Activated CD8-positive, alpha-beta T cell treated with anti-CD3 and anti-CD28 coated beads, Interleukin-2, amount 10 ng/mL, durations not matched to agents 7 days and 5 days (primary cell): ENCODE measurements around the gene RNU7-1. TPM values are rescaled to one million over a fixed set of nuclear protein-coding genes. Genes with fewer than 3 reads are reported as not detected.

ENCODE experiments used
- ATAC-seq: fragments of 150-1000 bp; cut with Tn5 transposase; one replicate; pipeline ENCODE4 v1.10.0; 2021; ENCODE audit warnings: moderate library complexity
- CTCF ChIA-PET: fragments of 350-600 bp; sonication (Branson Sonifier 250); formaldehyde crosslinking; loops from one replicate; lab custom pipeline; 2021; ENCODE audit warnings: antibody characterized with exemption; lab: Charles Lee
- POLR2A ChIA-PET: fragments of 350-600 bp; sonication (Branson Sonifier 250); formaldehyde crosslinking; loops from one replicate; lab custom pipeline; 2021; ENCODE audit warnings: antibody characterized with exemption; lab: Charles Lee
- DNase-seq: peaks from one replicate; pipeline ENCODE4 v3.0.0-alpha.2; 2020
- H3K27ac Mint-ChIP-seq: one replicate; pipeline ENCODE4 v1.8.0; 2021; ENCODE audit warnings: mild to moderate bottlenecking, mixed read lengths
- H3K27me3 Mint-ChIP-seq: one replicate; pipeline ENCODE4 v1.8.0; 2021; ENCODE audit warnings: low read depth, mixed read lengths
- H3K36me3 Mint-ChIP-seq: one replicate; pipeline ENCODE4 v1.8.0; 2021; ENCODE audit warnings: low read depth, mixed read lengths
- H3K4me1 Mint-ChIP-seq: one replicate; pipeline ENCODE4 v1.8.0; 2021; ENCODE audit warnings: low read depth, mixed read lengths
- H3K4me3 Mint-ChIP-seq: one replicate; pipeline ENCODE4 v1.8.0; 2021; ENCODE audit warnings: mild to moderate bottlenecking, mixed read lengths
- H3K9me3 Mint-ChIP-seq: one replicate; pipeline ENCODE4 v1.8.0; 2022; ENCODE audit warnings: mixed read lengths; ENCODE audit not compliant: insufficient read depth
- total RNA-seq, 2 experiments: library from RNA; stranded (reverse); gene quantifications; one replicate each; pipeline ENCODE4 v1.2.3, GENCODE V29; 2021

RNU7-1 gene
- total RNA-seq, 2 experiments from 2014 or later: not detected

GRCh38 chr12:6960593-6961277, 17.1 kb downstream of the RNU7-1 start:
- DNase-seq (peak; percentile 67), ATAC-seq (peak; percentile 10)
- Mint-ChIP-seq H3K9me3 (no peaks in the 10 kb centered on the region), H3K27ac (peak overlapping the region; percentile 98), H3K27me3 (no peaks in the 10 kb centered on the region), H3K36me3 (peaks cover 73% of the 10 kb centered on the region), H3K4me1 (peaks cover 89% of the 10 kb centered on the region), H3K4me3 (peak overlapping the region; percentile 99)
- CTCF ChIA-PET: interaction anchor here (0.8 to 13.3 kb wide), 11 partner anchors 8 to 147 kb away, joined by 3 to 742 read pairs (median 4); partner anchors contain the start of genes C12orf57, C1R, LPCAT3 and PTPN6
- POLR2A ChIA-PET: interaction anchor here (0.9 to 18.7 kb wide), 8 partner anchors 8 to 148 kb away, joined by 3 to 1099 read pairs (median 7); partner anchors contain the start of genes C12orf57, C1RL, CDCA3 and ENO2

- no peaks in the 10 kb centered on the region for H3K9me3 Mint-ChIP-seq
- peak; percentile 55 for ATAC-seq
- peaks cover 87% of the 10 kb centered on the region for H3K4me1 Mint-ChIP-seq
- DNase-seq: peak; percentile 79
- peaks cover 72% of the 10 kb centered on the region for H3K36me3 Mint-ChIP-seq
- no peaks in the 10 kb centered on the region for H3K27me3 Mint-ChIP-seq
- ChIA-PET CTCF (interaction anchor here (0.7 to 13.3 kb wide), 10 partner anchors 8 to 147 kb away, joined by 3 to 742 read pairs (median 4); partner anchors contain the start of genes C12orf57, LPCAT3, PTPN6 and RNU7-1), POLR2A (interaction anchor here (1.0 to 18.7 kb wide), 6 partner anchors 16 to 148 kb away, joined by 3 to 1099 read pairs (median 7); partner anchors contain the start of genes C12orf57, C1RL, ENO2 and PTPN6)
- H3K4me3 Mint-ChIP-seq: peak overlapping the region; percentile 99
- peak overlapping the region; percentile 98 for H3K27ac Mint-ChIP-seq
Observed at GRCh38 chr12:6961278-6961694, 17.7 kb downstream of the RNU7-1 start.

GRCh38 chr12:6961695-6962284, 18.2 kb downstream of the RNU7-1 start:
- DNase-seq (peak; percentile 58), ATAC-seq (peak; percentile 17)
- ChIA-PET POLR2A (interaction anchor here (1.3 to 18.7 kb wide), 4 partner anchors 16 to 147 kb away, joined by 3 to 1099 read pairs (median 8); partner anchors contain the start of genes C12orf57, C1RL, ENO2 and PTPN6), CTCF (interaction anchor here (0.7 to 13.3 kb wide), 9 partner anchors 17 to 146 kb away, joined by 3 to 742 read pairs (median 4); partner anchors contain the start of genes C12orf57, LPCAT3, PTPN6 and RNU7-1)
- Mint-ChIP-seq H3K9me3 (no peaks in the 10 kb centered on the region), H3K27me3 (no peaks in the 10 kb centered on the region), H3K36me3 (peaks cover 72% of the 10 kb centered on the region), H3K4me3 (peak overlapping the region; percentile 99), H3K27ac (peak overlapping the region; percentile 98), H3K4me1 (peaks cover 84% of the 10 kb centered on the region)

GRCh38 chr12:6962285-6963015, 18.8 kb downstream of the RNU7-1 start:
- ATAC-seq (no peak), DNase-seq (no peak)
- Mint-ChIP-seq H3K36me3 (peaks cover 71% of the 10 kb centered on the region), H3K4me1 (peaks cover 82% of the 10 kb centered on the region), H3K9me3 (no peaks in the 10 kb centered on the region), H3K27me3 (no peaks in the 10 kb centered on the region), H3K4me3 (peak overlapping the region; percentile 99), H3K27ac (peak overlapping the region; percentile 98)
- CTCF ChIA-PET: interaction anchor here (0.8 to 13.3 kb wide), 3 partner anchors 18 to 90 kb away, joined by 4 to 742 read pairs (median 11); partner anchors contain the start of genes C12orf57, PTPN6, RNU7-1 and SPSB2
- POLR2A ChIA-PET: interaction anchor here (1.3 to 18.7 kb wide), 3 partner anchors 17 to 146 kb away, joined by 3 to 1099 read pairs (median 9); partner anchors contain the start of genes C12orf57, C1RL, PTPN6 and RNU7-1

DNA sequence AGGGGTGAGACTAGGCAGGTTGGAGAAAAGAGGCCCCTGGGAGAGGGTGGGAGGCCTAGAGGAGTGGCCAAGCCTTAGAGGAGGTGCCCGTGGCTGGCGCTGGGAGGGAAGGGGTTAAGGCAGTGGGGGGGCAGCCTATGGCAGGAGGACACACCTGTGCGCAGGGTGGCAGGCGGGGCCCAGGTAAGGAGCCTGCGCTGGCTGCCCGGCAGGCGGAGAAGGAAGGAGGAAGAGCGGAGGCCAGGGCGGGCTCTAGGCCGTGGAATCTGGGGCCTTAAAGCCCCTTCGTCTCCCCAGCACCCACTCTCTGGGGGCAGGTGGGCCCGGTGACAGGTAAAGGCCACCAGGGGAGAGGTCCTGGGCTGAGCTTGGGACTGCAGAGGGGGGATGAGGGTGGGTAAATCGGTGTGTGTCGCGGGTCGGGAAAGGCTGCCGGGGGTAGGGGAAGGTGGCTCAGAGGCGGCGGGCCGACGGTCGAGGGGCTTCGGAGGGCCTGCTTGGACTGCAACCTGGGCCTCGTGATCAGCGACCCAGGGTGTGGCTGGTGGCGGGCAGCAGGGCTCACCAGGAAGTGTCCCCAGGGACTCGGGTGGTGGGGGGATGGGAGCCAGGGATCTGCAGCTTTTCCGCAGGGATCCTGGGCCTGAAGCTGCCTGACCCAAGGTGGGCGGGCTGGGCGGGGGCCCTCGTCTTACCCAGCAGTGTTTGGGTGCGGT, 19.6 kb downstream of the RNU7-1 start:
- Mint-ChIP-seq H3K9me3 (no peaks in the 10 kb centered on the region), H3K4me3 (no peak overlapping the region), H3K4me1 (peaks cover 82% of the 10 kb centered on the region), H3K27me3 (no peaks in the 10 kb centered on the region), H3K27ac (peak overlapping the region; percentile 25), H3K36me3 (peaks cover 67% of the 10 kb centered on the region)
- CTCF ChIA-PET: interaction anchor here (1.0 to 13.3 kb wide), 7 partner anchors 9 to 149 kb away, joined by 3 to 742 read pairs (median 18); partner anchors contain the start of genes C12orf57, C1RL, PTPN6 and RNU7-1
- POLR2A ChIA-PET: interaction anchor here (1.0 to 18.7 kb wide), 3 partner anchors 18 to 94 kb away, joined by 4 to 1099 read pairs (median 5); partner anchors contain the start of genes C12orf57, PTPN6, RNU7-1 and SPSB2
- ATAC-seq (no peak), DNase-seq (no peak)

- peaks cover 82% of the 10 kb centered on the region for H3K4me1 Mint-ChIP-seq
- no peaks in the 10 kb centered on the region for H3K27me3 Mint-ChIP-seq
- H3K27ac Mint-ChIP-seq: peak overlapping the region; percentile 77
- CTCF ChIA-PET: interaction anchor here (0.8 to 13.3 kb wide), 18 partner anchors 10 to 329 kb away, joined by 3 to 742 read pairs (median 6); partner anchors contain the start of genes C12orf57, C1RL, LPAR5 and PTPN6
- no peak overlapping the region for H3K4me3 Mint-ChIP-seq
- POLR2A ChIA-PET: interaction anchor here (0.8 to 18.7 kb wide), 6 partner anchors 18 to 94 kb away, joined by 3 to 1099 read pairs (median 4); partner anchors contain the start of genes C12orf57, ENO2, LPCAT3 and PTPN6
- DNase-seq (no peak), ATAC-seq (no peak)
- no peaks in the 10 kb centered on the region for H3K9me3 Mint-ChIP-seq
- peaks cover 67% of the 10 kb centered on the region for H3K36me3 Mint-ChIP-seq
Observed at GRCh38 chr12:6963791-6964413, 20.3 kb downstream of the RNU7-1 start.

GRCh38 chr12:6964605-6965025, 21.0 kb downstream of the RNU7-1 start:
- no peaks in the 10 kb centered on the region for H3K9me3 Mint-ChIP-seq
- peak overlapping the region; percentile 12 for H3K4me3 Mint-ChIP-seq
- peaks cover 80% of the 10 kb centered on the region for H3K4me1 Mint-ChIP-seq
- H3K36me3 Mint-ChIP-seq: peaks cover 66% of the 10 kb centered on the region
- ATAC-seq (no peak), DNase-seq (no peak)
- CTCF ChIA-PET: interaction anchor here (0.7 to 13.3 kb wide), 22 partner anchors 9 to 329 kb away, joined by 3 to 742 read pairs (median 6); partner anchors contain the start of genes C12orf57, C1RL, CDCA3 and LPAR5
- peak overlapping the region; percentile 77 for H3K27ac Mint-ChIP-seq
- POLR2A ChIA-PET: interaction anchor here (0.7 to 18.7 kb wide), 7 partner anchors 19 to 98 kb away, joined by 3 to 1099 read pairs (median 4); partner anchors contain the start of genes C12orf57, ENO2, LPCAT3 and PTPN6
- no peaks in the 10 kb centered on the region for H3K27me3 Mint-ChIP-seq

- DNase-seq (peak; percentile 93), ATAC-seq (peak; percentile 65)
- no peaks in the 10 kb centered on the region for H3K27me3 Mint-ChIP-seq
- H3K36me3 Mint-ChIP-seq: peaks cover 64% of the 10 kb centered on the region
- H3K9me3 Mint-ChIP-seq: no peaks in the 10 kb centered on the region
- ChIA-PET POLR2A (interaction anchor here (0.7 to 18.7 kb wide), 7 partner anchors 20 to 98 kb away, joined by 3 to 1099 read pairs (median 4); partner anchors contain the start of genes C12orf57, ENO2, LPCAT3 and PTPN6), CTCF (interaction anchor here (0.7 to 13.3 kb wide), 22 partner anchors 9 to 330 kb away, joined by 3 to 742 read pairs (median 6); partner anchors contain the start of genes C12orf57, C1RL, CDCA3 and LPAR5)
- H3K4me1 Mint-ChIP-seq: peaks cover 75% of the 10 kb centered on the region
- H3K4me3 Mint-ChIP-seq: peak overlapping the region; percentile 12
- peak overlapping the region; percentile 77 for H3K27ac Mint-ChIP-seq
Observed at GRCh38 chr12:6965026-6965661, 21.5 kb downstream of the RNU7-1 start.

DNA sequence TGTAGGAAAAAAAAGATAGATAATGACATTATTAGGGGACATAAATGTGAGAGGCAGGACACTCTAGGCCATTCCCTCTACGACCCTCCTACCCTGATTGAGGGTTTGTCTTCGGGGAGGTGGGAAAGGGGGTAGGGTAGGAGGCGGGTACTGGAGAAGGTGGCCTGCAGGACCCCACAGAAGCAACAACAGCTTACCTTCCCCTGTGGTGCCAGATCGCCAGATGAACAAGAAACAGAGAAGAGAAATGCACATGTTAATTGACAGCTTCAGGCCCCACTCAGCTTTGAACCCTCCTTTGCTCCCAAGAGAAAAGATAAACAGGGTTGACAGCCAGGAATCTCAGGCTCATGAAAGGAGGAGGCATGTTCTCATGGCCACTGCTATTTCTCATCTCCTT, 22.1 kb downstream of the RNU7-1 start:
- Mint-ChIP-seq H3K27me3 (no peaks in the 10 kb centered on the region), H3K36me3 (peaks cover 59% of the 10 kb centered on the region), H3K4me1 (peaks cover 69% of the 10 kb centered on the region), H3K9me3 (no peaks in the 10 kb centered on the region), H3K27ac (peak overlapping the region; percentile 77), H3K4me3 (no peak overlapping the region)
- CTCF ChIA-PET: interaction anchor here (0.9 to 13.3 kb wide), 11 partner anchors 8 to 147 kb away, joined by 3 to 742 read pairs (median 11); partner anchors contain the start of genes C12orf57, C1RL, LPCAT3 and PTPN6
- DNase-seq (no peak), ATAC-seq (no peak)
- POLR2A ChIA-PET: interaction anchor here (0.9 to 18.7 kb wide), 3 partner anchors 20 to 92 kb away, joined by 4 to 1099 read pairs (median 4); partner anchors contain the start of genes C12orf57, PTPN6, RNU7-1 and SPSB2
